SK-N-MC (cell line): ENCODE data around the gene KITLG.
"Not testable (repeated sequence)": the region's sequence is repeated elsewhere in the genome, so short reads cannot be mapped to it uniquely, and the experiment has no call there.

Experiments
- EZH2 ChIP-seq: fragments of 200-600 bp; sonication (generic); IDR thresholded peaks from one replicate; pipeline ENCODE4 v1.6.1; 2017; ENCODE audit warnings: antibody characterized with exemption
- FOXP2 ChIP-seq: optimal IDR thresholded peaks from 2 replicates; pipeline ENCODE3; 2011; ENCODE audit warnings: mild to moderate bottlenecking, moderate library complexity; ENCODE audit not compliant: insufficient read depth; ENCODE audit errors: extremely low read length, control extremely low read depth
- POLR2AphosphoS5 ChIP-seq: IDR thresholded peaks from 2 replicates; pipeline ENCODE4 v1.6.1; 2012; ENCODE audit warnings: mild to moderate bottlenecking, low read depth, low read length, borderline replicate concordance

GRCh38 chr12:88466708-88467107 lies 113.6 kb downstream of the KITLG start:
- TF ChIP-seq EZH2, POLR2AphosphoS5, FOXP2: not testable (repeated sequence)
